Stimulated activated CD4-positive, alpha-beta T cell treated with anti-CD3 and anti-CD28 coated beads, TNF-alpha, amount 100 ng/mL, for 4 hours (primary cell): ENCODE results near the gene TPSB2.
A peak's percentile ranks its signal among the peaks of the same experiment; 100 is the strongest.
"Not testable (repeated sequence)": the region's sequence is repeated elsewhere in the genome, so short reads cannot be mapped to it uniquely, and the experiment has no call there.

ENCODE experiments used
- DNase-seq, 3 experiments: peaks; one replicate each; pipeline ENCODE4 v3.0.0-alpha.2; 2020; ENCODE audit warnings: low read depth in 3 of 3

TPSB2 gene

GRCh38 chr16:1200014-1200627 is 29.9 kb downstream of the TPSB2 start:
- no peak for DNase-seq

GRCh38 chr16:1199347-1200013 is 30.5 kb downstream of the TPSB2 start:
- no peak for DNase-seq

GRCh38 chr16:1198671-1199346 is 31.2 kb downstream of the TPSB2 start:
- not testable (repeated sequence) for DNase-seq

GRCh38 chr16:1198194-1198593 is 31.8 kb downstream of the TPSB2 start:
- DNase-seq = no peak

- no peak for DNase-seq
Measured at GRCh38 chr16:1197237-1197866, 32.6 kb downstream of the TPSB2 start.

GRCh38 chr16:1196494-1196893 is 33.5 kb downstream of the TPSB2 start:
- no peak for DNase-seq

- DNase-seq = no peak
Measured at GRCh38 chr16:1195393-1195666, 34.7 kb downstream of the TPSB2 start.

GRCh38 chr16:1194665-1195392 is 35.2 kb downstream of the TPSB2 start:
- peak in 1 of 3 experiments; percentile 8 for DNase-seq

GRCh38 chr16:1193825-1194581 is 36.0 kb downstream of the TPSB2 start:
- DNase-seq = no peak

- no peak for DNase-seq
Measured at GRCh38 chr16:1193143-1193824, 36.7 kb downstream of the TPSB2 start.

GRCh38 chr16:1192384-1193073 is 37.5 kb downstream of the TPSB2 start:
- DNase-seq = no peak

GRCh38 chr16:1190789-1191188 is 39.2 kb downstream of the TPSB2 start:
- DNase-seq = not testable (repeated sequence)

- DNase-seq = no peak
Measured at GRCh38 chr16:1189455-1189854, 40.5 kb downstream of the TPSB2 start.

GRCh38 chr16:1188432-1189189 is 41.4 kb downstream of the TPSB2 start:
- peak in 1 of 3 experiments; percentile 18 for DNase-seq

- DNase-seq = not testable (repeated sequence)
Measured at GRCh38 chr16:1185460-1186207, 44.4 kb downstream of the TPSB2 start.

- DNase-seq = no peak
Measured at GRCh38 chr16:1184980-1185379, 45.0 kb downstream of the TPSB2 start.

GRCh38 chr16:1184156-1184868 is 45.7 kb downstream of the TPSB2 start:
- DNase-seq = no peak
